C4-2B (cell line): ENCODE measurements around the gene SLCO2A1.
A peak's percentile ranks its signal among the peaks of the same experiment; 100 is the strongest.

Source experiments
- H3K27ac ChIP-seq: fragments of 450-650 bp; 2 replicates; pipeline ENCODE4 v1.5.1; 2017
- ZFX ChIP-seq: fragments of 450-650 bp; IDR thresholded peaks from 2 replicates; pipeline ENCODE4 v1.6.1; 2017
- TF ChIP-seq, protein P1 (sequence below): fragments of 450-650 bp; conservative IDR thresholded peaks from 2 replicates; pipeline ENCODE4 v1.5.1; 2017; ENCODE audit warnings: mild to moderate bottlenecking

SLCO2A1 gene

DNA sequence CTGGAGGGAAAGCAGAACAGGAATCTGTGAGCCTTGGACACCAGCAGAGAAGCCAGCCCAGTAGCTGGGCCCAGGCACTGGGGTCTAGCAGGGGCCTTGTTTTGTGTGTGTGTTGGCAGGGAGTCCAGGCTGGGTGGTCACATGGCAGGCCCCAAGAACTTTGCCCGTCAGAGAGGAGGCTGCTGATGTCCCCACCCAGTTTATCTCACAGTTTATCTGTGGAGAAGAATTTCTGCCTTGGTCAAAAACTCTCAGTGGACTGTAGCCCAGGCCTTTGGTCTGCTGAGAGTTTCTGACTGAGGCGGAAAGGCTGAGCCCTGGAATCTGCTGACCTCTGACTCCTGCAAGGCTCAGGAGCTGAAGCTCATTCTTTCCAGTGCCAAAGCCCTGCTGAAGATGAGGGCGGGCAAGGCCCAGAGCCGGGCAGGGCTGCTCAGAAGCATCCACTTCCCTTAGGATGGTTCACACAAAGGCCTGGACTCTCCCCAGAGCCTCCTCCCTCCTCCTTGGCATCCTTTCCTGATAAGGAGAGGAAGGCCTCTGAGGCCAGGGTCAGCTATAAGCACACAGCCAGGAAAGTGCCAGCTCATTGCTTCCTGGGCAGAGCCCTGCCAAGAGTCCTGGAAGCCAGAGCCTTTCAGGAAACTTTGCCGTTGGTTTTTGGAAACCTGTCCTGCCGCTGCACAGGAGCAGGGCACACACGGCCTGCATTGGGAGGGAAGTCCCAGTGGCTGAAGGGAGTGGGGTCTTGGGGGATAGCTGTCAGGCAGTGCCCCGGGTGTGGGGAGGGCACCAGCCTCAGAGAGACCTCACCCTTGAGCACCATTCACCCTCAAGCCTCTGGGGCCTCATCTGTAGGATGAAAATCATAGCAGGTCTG is 37.2 kb upstream of the SLCO2A1 start:
- TF ChIP-seq ZFX, result no peak
- TF ChIP-seq, protein P1, sequence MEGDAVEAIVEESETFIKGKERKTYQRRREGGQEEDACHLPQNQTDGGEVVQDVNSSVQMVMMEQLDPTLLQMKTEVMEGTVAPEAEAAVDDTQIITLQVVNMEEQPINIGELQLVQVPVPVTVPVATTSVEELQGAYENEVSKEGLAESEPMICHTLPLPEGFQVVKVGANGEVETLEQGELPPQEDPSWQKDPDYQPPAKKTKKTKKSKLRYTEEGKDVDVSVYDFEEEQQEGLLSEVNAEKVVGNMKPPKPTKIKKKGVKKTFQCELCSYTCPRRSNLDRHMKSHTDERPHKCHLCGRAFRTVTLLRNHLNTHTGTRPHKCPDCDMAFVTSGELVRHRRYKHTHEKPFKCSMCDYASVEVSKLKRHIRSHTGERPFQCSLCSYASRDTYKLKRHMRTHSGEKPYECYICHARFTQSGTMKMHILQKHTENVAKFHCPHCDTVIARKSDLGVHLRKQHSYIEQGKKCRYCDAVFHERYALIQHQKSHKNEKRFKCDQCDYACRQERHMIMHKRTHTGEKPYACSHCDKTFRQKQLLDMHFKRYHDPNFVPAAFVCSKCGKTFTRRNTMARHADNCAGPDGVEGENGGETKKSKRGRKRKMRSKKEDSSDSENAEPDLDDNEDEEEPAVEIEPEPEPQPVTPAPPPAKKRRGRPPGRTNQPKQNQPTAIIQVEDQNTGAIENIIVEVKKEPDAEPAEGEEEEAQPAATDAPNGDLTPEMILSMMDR, result no peak
- no peak overlapping the region for H3K27ac ChIP-seq

DNA sequence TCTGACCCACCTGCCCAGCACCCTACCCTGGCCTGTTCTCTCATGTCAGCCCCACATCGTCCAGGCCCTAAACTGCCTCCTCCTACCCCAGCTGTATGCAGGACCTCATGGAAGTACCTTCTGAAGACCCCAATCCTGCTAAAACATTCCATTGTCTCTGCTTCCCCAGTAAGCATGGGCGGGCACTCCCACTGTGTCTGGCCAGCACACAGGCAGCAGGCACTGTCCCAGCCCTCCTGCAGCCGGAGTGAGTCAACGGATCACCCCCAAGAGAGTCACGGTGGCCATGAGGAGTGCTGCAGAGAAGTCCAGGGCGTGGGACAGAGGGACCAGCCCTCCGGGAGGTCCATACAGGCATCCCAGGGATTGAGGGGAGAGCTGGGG is 36.4 kb upstream of the SLCO2A1 start:
- TF ChIP-seq ZFX, result no peak
- TF ChIP-seq, protein P1, result no peak
- H3K27ac ChIP-seq, result no peak overlapping the region

DNA sequence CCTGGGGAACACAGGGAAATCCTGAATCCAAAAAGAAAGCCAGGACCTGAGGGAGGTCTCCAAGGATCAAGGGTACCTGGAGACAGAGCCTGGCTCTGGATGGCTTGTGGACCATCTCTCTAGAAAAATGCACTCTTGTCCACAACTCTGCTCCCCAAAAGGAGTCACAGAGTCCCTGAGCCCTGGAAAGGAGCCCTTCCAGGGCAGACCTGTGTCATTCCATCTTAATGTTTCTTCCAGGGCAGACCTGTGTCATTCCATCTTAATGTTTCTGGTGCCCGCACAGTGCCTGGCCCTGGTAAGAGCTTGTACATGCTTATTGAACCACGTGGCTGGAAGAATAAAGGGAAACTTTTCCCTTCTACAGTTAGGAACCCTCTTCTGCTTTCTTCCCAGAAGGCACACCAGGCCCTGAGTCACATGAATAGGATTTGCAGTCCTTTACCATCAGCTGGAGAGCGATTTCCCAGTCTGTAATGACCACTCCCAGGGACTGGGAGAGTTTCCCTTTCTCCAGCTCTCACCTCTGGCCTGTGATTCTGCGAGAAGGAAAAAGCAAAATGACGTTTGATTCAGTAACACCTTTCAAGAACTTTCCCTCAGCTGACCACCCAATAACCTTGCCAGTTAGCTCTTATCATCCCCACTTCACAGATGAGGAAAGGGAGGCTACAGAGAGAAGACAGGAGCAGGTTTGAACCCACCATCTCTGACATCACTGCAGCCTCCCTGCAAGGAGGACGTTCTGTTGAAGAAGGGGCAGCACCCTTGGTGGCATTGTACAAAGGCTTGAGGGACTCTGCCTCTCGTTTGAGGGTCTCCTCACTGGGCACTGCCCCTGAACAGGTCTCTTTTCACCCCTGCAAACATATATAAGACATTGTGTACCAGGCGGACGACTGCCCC is 35.8 kb upstream of the SLCO2A1 start:
- TF ChIP-seq ZFX, result no peak
- TF ChIP-seq, protein P1, result no peak
- no peak overlapping the region for H3K27ac ChIP-seq

DNA sequence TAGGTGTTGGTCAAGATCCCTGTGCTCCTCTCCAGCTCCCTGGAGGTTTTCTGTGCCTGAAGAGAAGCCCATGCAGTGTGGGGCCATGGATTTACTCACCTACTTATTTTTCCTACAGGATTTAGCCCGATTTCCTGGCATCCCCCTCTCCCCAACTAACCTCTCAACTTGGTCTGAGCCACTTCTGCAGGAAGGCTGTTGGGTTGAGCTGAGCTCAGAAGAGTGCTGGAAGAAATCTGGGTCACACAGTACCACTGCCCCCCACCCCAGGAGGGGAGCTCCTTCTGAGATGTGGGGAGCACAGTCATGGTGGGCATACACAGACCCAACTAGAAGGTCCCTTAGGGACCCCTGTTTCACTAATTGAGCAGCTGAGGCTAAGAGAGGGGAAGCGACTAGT is 34.4 kb upstream of the SLCO2A1 start:
- no peak for TF ChIP-seq ZFX

DNA sequence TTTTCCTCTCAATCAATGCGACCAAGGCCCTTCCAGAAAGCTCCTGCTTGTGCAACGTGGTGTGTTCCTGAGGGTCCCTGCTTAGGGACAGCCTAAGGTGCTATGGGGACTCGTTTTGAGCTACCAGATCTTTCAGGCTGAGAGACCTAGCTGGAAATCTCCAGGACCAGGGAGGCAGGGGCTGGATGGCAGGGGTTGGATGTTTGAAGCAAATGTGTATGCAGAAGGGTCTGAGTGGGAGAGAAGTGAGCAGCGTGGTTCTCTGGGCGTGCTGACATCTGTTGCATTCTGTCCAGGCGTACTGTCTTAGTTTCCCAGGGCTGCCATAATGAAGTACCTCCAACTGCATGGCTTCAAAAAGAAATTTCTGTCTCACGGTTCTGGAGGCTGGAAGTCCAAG is 31.7 kb upstream of the SLCO2A1 start:
- H3K27ac ChIP-seq, result peak overlapping the region; percentile 18
- TF ChIP-seq, protein P1, result no peak
- TF ChIP-seq ZFX, result no peak

More for the DNA sequence above, 34.4 kb upstream of the SLCO2A1 start:
- no peak overlapping the region for H3K27ac ChIP-seq

DNA sequence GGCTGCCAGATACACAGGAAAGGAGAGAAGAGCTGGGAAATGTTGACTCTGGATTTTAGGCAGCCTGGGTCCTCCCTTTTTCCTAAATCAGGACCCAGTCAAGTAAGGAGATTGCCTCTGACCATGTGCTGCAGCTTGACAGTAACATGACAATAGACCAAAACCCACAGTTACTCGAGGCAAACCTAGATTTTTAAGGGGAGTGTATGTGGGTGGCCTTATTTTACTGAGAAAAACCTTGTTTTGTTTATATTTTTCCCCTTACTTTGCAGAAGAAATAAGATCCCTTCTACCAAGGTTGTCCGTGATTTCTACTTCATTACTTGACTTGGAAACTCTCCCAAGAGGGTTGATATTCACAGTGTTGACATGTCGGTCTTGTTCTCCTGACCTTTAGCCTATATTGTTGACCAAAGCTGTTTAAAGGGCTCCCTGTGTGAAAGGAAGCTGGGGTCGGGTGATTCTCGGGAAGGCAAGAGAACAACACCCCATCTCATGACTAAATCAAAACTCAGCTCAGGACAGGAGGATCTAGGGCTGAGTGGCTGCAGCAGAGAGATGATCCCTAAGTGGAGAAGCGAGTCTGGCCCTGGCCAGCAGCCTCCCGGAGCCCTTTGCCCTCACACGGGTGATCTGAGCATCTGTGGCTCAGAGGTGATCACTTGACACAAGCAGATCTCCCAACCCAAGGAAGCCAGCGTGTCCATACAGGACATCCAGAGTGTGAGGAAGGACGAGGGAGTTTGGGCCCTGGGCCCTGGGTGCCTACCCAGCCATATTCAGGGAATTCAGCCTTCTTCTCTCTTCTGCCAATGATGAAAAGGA is 31.0 kb upstream of the SLCO2A1 start:
- H3K27ac ChIP-seq, result peak overlapping the region; percentile 32

More for the DNA sequence above, 31.0 kb upstream of the SLCO2A1 start:
- no peak for TF ChIP-seq ZFX
- TF ChIP-seq, protein P1, result no peak
